CD4-positive, alpha-beta T cell treated with Interleukin-17A for 1 hour (primary cell): ENCODE results near the gene NOTCH2NLA.
"Not testable (repeated sequence)": the region's sequence is repeated elsewhere in the genome, so short reads cannot be mapped to it uniquely, and the experiment has no call there.

Experiments used
- DNase-seq: peaks from one replicate; pipeline ENCODE4 v3.0.0-alpha.2; 2020

The NOTCH2NLA gene

GRCh38 chr1:146228710-146229477, at the start of gene NOTCH2NLA:
Gene NOTCH2NLA, minus strand, starts transcription at chr1:146229021. Its CDS starts 39,684 bp downstream, at chr1:146189337.
- peak; percentile 63 for DNase-seq

- not testable (repeated sequence) for DNase-seq
These were observed 49.5 kb upstream of the NOTCH2NLA start for GRCh38 chr1:146278346-146278745.

DNA sequence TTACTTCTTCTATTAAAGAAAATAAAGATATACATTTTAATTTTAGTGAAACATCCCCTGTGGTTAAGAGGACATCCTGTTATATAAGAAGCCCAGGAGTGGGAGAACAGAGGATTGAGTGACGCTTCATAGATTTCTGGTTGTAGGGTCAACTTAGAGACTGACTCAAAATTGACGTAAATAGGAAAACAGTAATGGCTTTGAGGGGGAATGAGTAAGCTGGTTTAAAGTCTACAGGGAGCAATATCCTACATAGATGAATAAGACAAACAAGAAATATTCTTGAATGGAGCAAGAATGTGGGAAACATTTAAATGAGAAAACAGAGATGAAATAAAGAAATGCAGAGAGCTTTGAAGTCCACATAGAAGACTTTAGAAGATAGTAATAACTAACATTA, 48.3 kb upstream of the NOTCH2NLA start:
- not testable (repeated sequence) for DNase-seq

DNA sequence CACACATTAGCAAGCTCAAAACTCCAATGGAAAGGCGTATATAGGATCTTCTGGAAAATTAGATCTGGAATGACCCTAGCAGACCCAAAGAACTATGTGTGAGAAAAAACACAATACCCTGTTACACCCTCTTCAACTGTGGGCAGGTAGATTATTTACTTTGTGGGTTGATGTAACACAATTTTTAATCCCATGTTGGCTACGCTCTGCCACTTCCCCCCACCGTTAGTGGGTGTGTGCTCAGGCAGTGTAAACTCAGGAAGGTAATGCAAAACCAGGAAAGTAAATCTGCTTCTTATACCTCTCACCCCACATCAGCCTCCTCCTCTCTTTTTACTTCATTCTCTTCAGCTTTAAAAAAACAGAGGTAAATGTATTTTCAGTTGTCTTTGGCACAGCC, 45.3 kb upstream of the NOTCH2NLA start:
- not testable (repeated sequence) for DNase-seq

- DNase-seq, result not testable (repeated sequence)
These were observed 44.4 kb upstream of the NOTCH2NLA start for GRCh38 chr1:146273194-146273593.

GRCh38 chr1:146272734-146273133, 43.9 kb upstream of the NOTCH2NLA start:
- not testable (repeated sequence) for DNase-seq

DNA sequence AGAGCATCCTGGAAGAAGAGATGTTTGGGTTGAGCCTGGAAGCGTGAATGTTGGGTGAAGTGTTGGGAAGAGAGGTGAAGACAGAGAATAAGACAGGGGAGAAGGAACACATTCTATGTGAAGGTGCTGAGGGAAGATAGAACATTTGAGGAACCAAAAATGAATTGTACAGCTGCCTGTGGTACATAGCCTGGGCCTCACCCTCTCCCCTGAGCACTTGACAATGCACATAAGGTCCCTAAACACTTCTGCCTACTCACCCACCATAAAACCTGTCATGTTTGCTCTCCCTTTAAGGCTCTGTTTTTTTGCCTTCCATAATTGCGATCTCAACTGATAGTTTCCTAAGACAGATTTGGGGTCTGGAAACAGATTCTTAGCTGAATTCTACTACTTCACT, 43.2 kb upstream of the NOTCH2NLA start:
- DNase-seq, result not testable (repeated sequence)

DNA sequence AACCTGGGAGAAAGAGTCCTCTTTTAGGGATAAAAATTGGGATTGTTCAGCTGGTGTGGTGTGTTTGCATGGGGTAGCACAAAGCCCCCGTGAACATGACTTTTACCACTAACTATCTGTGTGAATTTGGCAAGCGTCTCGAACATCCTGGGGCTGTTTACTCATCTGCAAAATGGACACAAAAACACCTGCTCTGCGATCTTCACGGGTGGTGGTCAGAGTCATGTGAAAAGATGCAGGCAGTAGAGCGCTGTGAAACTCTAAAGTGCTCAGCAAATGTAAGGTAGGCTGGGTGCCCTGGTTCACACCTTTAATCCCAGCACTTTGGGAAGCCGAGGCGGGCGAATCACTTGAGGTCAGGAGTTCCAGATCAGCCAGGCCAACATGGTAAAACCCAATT, 41.3 kb upstream of the NOTCH2NLA start:
- DNase-seq, result not testable (repeated sequence)

- not testable (repeated sequence) for DNase-seq
These were observed 37.4 kb upstream of the NOTCH2NLA start for GRCh38 chr1:146266179-146266748.

DNA sequence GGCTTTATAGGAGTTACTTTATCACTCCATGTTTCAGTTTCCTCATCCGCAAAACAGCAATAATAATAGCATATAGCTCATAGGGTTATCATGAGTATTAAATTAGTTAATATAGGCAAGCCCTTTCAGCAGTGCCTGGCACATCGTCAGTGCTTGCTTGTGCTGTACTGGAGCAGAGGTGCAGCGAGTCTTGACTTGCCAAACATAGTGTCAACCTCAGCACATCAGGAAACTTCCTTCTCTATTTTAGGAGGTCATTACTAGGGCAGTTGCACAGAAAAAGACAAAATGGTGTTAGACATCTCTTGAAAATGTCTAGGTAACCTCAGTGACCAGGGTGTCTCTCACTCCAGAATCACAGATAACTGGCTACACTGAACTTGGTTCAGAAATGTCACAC, 35.9 kb upstream of the NOTCH2NLA start:
- not testable (repeated sequence) for DNase-seq

DNA sequence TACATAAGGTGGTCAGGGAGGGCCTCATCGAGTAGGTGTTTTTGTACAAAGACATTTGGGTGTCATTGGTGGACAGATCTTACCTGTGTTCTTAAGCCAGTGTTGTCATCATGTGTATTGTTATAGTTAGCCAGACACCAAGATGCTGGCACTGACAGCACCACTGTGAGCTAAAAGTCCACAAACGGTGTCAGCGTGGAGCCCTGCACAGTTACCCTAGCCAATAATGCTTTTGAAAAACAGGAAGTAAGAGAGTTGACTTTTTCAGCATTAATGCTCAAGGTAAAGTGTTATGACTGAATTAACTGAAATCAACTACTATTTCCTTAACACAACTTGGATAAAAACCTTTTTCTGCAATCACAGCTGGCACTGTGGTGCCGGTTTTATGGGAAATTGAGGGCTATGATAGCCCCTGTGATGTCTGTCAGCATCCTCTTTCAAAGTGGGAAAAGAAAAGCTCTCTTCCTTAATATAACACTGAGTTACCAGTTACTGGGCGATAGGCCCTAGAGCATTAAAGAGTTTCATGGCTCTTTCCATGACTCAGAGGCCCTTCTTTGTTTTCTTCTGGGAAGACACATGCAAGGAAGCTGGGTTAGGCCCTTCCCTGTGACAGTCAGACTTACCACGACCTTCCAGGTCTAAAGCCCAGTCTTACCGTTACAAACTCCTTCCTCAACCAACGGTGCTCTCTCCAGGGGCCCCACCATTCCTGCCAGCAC, 31.3 kb upstream of the NOTCH2NLA start:
- DNase-seq, result not testable (repeated sequence)

GRCh38 chr1:146257992-146258552, 29.3 kb upstream of the NOTCH2NLA start:
- DNase-seq, result not testable (repeated sequence)

DNA sequence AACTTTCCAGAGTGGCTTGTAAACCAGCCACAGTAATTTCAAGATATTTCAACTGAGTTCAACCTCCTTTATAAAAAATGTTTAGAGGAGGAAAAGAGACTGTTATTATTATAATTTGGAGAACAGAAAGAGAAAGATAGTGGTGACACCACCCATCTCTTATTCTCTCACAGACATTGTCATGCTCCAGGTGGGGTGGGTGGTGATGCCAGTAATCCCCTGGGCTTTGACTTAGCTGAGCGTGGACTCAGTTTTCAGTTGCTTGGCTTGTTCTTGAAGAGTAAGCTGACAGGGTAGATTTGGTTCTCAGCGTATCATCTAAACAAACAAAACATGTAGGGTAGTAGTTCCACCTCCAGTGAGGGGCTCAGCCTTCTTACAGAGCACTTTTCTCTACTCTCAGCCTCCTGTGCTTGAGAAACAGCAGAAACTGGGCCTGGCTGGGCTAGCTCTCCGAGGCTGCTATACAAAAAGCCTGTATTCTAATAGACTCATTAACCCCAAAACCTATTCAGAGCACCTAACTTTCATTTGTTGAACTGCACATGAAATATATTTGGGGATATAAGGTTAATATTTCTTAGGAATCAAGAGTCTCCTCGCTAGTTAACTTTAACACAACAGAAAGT, 25.9 kb upstream of the NOTCH2NLA start:
- not testable (repeated sequence) for DNase-seq

DNA sequence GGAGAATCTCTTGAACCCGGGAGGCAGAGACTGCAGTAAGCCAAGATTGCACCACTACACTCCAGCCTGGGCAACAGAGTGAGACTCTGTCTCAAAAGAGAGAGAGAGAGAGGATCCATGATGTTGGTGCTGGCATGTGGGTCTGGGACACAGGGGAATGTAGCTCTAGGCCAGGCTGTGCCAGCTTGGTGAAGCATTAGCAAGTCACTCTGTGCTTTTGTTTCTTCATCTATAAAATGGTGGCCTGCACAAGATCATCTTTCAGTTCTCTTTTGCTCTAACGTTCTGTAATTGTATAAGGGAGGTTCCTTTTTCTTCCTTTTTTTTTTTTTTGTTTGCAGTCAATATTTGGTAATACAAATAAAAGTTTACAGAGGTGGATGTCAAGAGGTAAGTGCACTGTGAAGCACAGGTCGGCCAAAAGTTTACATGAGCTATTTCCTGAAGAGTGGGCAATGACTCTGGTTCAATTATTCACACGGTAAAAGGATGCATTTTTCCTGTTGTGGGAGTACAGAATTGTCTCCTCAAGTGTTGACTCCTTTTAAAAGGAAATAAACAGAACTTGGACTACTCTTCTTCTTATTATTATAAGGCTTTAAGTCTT, 24.5 kb upstream of the NOTCH2NLA start:
- DNase-seq, result not testable (repeated sequence)

- not testable (repeated sequence) for DNase-seq
These were observed 22.7 kb upstream of the NOTCH2NLA start for GRCh38 chr1:146251523-146251922.

DNA sequence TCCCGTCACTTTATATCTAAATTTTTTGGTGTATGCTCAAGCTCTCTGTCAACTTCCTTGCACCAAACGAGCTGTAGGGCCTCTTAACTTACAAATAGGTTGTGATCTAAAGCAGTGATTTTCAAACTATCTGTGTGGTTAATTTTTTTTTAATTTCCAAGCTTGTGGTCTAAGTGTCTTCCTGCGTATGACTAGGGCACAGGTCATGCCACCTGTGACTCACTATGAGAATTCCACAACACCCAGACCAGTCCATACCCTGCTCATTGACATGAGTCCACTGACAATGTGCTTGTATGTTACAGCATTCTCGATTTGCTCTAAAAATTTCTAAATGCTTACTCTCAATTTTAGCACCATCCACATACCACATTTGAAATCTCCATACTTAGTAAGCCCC, 19.8 kb upstream of the NOTCH2NLA start:
- not testable (repeated sequence) for DNase-seq

GRCh38 chr1:146236626-146237025, 7.8 kb upstream of the NOTCH2NLA start:
- not testable (repeated sequence) for DNase-seq

DNA sequence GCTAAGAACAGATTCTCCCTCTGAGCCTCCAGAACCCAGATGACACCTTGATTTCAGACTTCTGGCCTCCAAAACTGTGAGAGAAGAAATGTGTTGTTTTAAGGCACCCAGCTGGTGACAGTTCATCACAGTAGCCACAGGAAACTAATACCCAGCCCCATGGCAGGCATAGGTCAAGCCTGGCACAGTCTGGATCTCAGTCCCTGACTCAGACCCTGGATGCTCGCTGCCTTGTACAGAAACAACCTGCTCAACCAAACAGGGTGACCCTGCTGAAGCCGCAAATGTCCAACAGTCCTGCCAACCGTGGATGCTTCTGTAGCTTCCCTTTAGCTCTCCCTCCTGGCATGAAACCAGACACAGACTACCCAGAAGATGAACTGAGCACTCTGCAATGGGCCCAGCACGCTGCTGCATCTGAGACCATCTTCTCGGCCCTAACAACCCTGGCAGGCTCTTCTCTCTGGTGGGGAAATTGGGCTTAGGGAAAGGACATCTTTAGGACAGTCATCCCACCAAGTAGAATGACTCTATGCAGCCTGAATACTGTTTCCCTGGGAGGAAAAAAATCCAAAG, 7.3 kb upstream of the NOTCH2NLA start:
- DNase-seq, result not testable (repeated sequence)

DNA sequence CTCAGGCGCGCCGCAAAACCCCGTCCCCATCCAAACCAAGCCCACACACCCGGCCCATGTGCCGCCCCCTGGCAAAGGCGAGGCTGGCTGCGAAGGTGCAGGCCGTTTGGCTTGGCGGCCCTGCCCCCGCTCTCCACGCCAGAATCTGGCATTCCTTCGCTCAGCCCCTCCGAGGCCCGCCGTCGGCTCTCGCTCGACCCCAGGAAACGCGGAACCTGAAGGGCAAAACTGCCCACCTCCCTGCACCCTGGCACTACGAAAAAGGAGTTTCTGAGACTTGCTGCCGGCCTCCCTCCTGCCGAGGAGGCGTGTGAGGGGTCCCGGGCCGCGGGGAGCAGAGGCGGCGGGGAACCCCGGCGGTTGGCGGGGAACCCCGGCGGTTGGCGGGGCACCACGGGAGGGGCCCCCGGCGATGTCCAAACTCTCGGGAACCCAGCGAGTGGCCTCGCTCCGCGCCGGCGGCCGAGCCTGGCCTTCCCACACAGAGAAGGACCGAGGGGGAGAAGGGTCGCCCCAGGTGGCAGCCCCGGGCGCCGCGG, 608 bp downstream of the NOTCH2NLA start:
- peak; percentile 3 for DNase-seq

GRCh38 chr1:146174531-146174930, 54.3 kb downstream of the NOTCH2NLA start:
- not testable (repeated sequence) for DNase-seq

GRCh38 chr1:146167740-146168139, 61.1 kb downstream of the NOTCH2NLA start:
- DNase-seq, result not testable (repeated sequence)

- DNase-seq, result not testable (repeated sequence)
These were observed 61.5 kb downstream of the NOTCH2NLA start for GRCh38 chr1:146167273-146167672.
